IPS DF 6.9 (cell line): ENCODE data around the gene FCGR3A.

ENCODE experiments used
- DNase-seq: peaks from one replicate; pipeline ENCODE4 v3.0.0-alpha.2; 2013; ENCODE audit warnings: low read depth, low spot score
- H3K27ac ChIP-seq: one replicate; pipeline ENCODE4 v1.5.1; 2013; ENCODE audit warnings: low read length, control low read depth
- H3K27me3 ChIP-seq: 2 replicates; pipeline ENCODE4 v1.6.1; 2013; ENCODE audit warnings: mild to moderate bottlenecking, low read length; ENCODE audit not compliant: control insufficient read depth, insufficient read depth
- H3K36me3 ChIP-seq: 2 replicates; pipeline ENCODE4 v1.6.1; 2013; ENCODE audit warnings: low read length; ENCODE audit not compliant: control insufficient read depth, insufficient read depth
- H3K4me1 ChIP-seq: 2 replicates; pipeline ENCODE4 v1.6.1; 2013; ENCODE audit warnings: low read length; ENCODE audit not compliant: control insufficient read depth, insufficient read depth
- H3K4me3 ChIP-seq: 2 replicates; pipeline ENCODE4 v1.5.1; 2013; ENCODE audit warnings: mild to moderate bottlenecking, low read length
- H3K9me3 ChIP-seq: 2 replicates; pipeline ENCODE4 v1.6.1; 2013; ENCODE audit warnings: low read length, inconsistent platforms; ENCODE audit not compliant: control insufficient read depth, insufficient read depth
- WGBS: extraction: QIAGEN DNeasy Blood & Tissue Kit; methylation state at CpG from one replicate; pipeline ENCODE4 v1.1.7; 2013; ENCODE audit warnings: mixed read lengths, missing lambda C conversion rate; ENCODE audit not compliant: insufficient read length, insufficient coverage; 5-methylcytosine and 5-hydroxymethylcytosine counted together

FCGR3A gene

GRCh38 chr1:161511018-161511755 lies 38.4 kb downstream of the FCGR3A start:
- no peak overlapping the region for H3K4me3 ChIP-seq
- DNase-seq: no peak
- no peaks in the 10 kb centered on the region for H3K36me3 ChIP-seq
- no peaks in the 10 kb centered on the region for H3K27me3 ChIP-seq
- H3K9me3 ChIP-seq: no peaks in the 10 kb centered on the region
- H3K27ac ChIP-seq: no peak overlapping the region
- peaks cover 4% of the 10 kb centered on the region; the same call in 1 of the 2 replicates for H3K4me1 ChIP-seq
- WGBS: no CpG with 5 or more reads among the region's 5 CpGs

- H3K9me3 ChIP-seq: no peaks in the 10 kb centered on the region
- no peak overlapping the region for H3K4me3 ChIP-seq
- H3K27me3 ChIP-seq: no peaks in the 10 kb centered on the region
- no peak overlapping the region for H3K27ac ChIP-seq
- H3K36me3 ChIP-seq: no peaks in the 10 kb centered on the region
- WGBS: no CpG with 5 or more reads among the region's 3 CpGs
- no peak for DNase-seq
- H3K4me1 ChIP-seq: peaks cover 4% of the 10 kb centered on the region; the same call in 1 of the 2 replicates
Observed at GRCh38 chr1:161510477-161510876, 39.1 kb downstream of the FCGR3A start.

GRCh38 chr1:161506336-161507223 lies 43.0 kb downstream of the FCGR3A start:
- WGBS: no CpG with 5 or more reads among the region's 15 CpGs
- Histone ChIP-seq H3K4me3 (no peak overlapping the region), H3K9me3 (no peaks in the 10 kb centered on the region), H3K27me3 (no peaks in the 10 kb centered on the region), H3K4me1 (0 out of 2 replicates have a peak, but pooled peaks cover 1% of the 10 kb centered on the region), H3K36me3 (no peaks in the 10 kb centered on the region), H3K27ac (no peak overlapping the region)
- DNase-seq: no peak

GRCh38 chr1:161505686-161506085 lies 43.9 kb downstream of the FCGR3A start:
- Histone ChIP-seq H3K4me3 (no peak overlapping the region), H3K27me3 (no peaks in the 10 kb centered on the region), H3K27ac (no peak overlapping the region), H3K4me1 (0 out of 2 replicates have a peak, but pooled peaks cover 1% of the 10 kb centered on the region), H3K36me3 (no peaks in the 10 kb centered on the region), H3K9me3 (no peaks in the 10 kb centered on the region)
- no CpG with 5 or more reads among the region's 6 CpGs for WGBS
- DNase-seq: no peak

GRCh38 chr1:161503394-161503748 lies 46.2 kb downstream of the FCGR3A start:
- Histone ChIP-seq H3K27ac (no peak overlapping the region), H3K4me3 (no peak overlapping the region), H3K9me3 (no peaks in the 10 kb centered on the region), H3K27me3 (no peaks in the 10 kb centered on the region), H3K4me1 (0 out of 2 replicates have a peak, but pooled peaks cover 1% of the 10 kb centered on the region), H3K36me3 (no peaks in the 10 kb centered on the region)
- DNase-seq: no peak

GRCh38 chr1:161502641-161503393 lies 46.8 kb downstream of the FCGR3A start:
- 0 out of 2 replicates have a peak, but pooled peaks cover 1% of the 10 kb centered on the region for H3K4me1 ChIP-seq
- no peak overlapping the region for H3K27ac ChIP-seq
- no peak overlapping the region for H3K4me3 ChIP-seq
- no peaks in the 10 kb centered on the region for H3K9me3 ChIP-seq
- H3K36me3 ChIP-seq: no peaks in the 10 kb centered on the region
- H3K27me3 ChIP-seq: no peaks in the 10 kb centered on the region
- WGBS: no CpG with 5 or more reads among the region's 1 CpG
- no peak for DNase-seq

GRCh38 chr1:161502181-161502580 lies 47.4 kb downstream of the FCGR3A start:
- H3K9me3 ChIP-seq: no peaks in the 10 kb centered on the region
- no peak overlapping the region for H3K27ac ChIP-seq
- no peaks in the 10 kb centered on the region for H3K27me3 ChIP-seq
- H3K4me1 ChIP-seq: 0 out of 2 replicates have a peak, but pooled peaks cover 1% of the 10 kb centered on the region
- no CpG with 5 or more reads among the region's 4 CpGs for WGBS
- DNase-seq: no peak
- H3K4me3 ChIP-seq: no peak overlapping the region
- no peaks in the 10 kb centered on the region for H3K36me3 ChIP-seq

GRCh38 chr1:161501234-161501633 lies 48.4 kb downstream of the FCGR3A start:
- WGBS: no CpG with 5 or more reads among the region's 1 CpG
- Histone ChIP-seq H3K27me3 (no peaks in the 10 kb centered on the region), H3K36me3 (no peaks in the 10 kb centered on the region)

GRCh38 chr1:161499099-161500039 lies 50.2 kb downstream of the FCGR3A start:
- no peak for DNase-seq
- H3K4me1 ChIP-seq: no peaks in the 10 kb centered on the region
- no peaks in the 10 kb centered on the region for H3K27me3 ChIP-seq

More at GRCh38 chr1:161501234-161501633, 48.4 kb downstream of the FCGR3A start:
- H3K4me3 ChIP-seq: no peak overlapping the region
- no peak overlapping the region for H3K27ac ChIP-seq
- H3K9me3 ChIP-seq: no peaks in the 10 kb centered on the region
- no peaks in the 10 kb centered on the region for H3K4me1 ChIP-seq
- DNase-seq: no peak

More at GRCh38 chr1:161499099-161500039, 50.2 kb downstream of the FCGR3A start:
- no CpG with 5 or more reads among the region's 8 CpGs for WGBS
- Histone ChIP-seq H3K36me3 (no peaks in the 10 kb centered on the region), H3K9me3 (no peaks in the 10 kb centered on the region), H3K27ac (no peak overlapping the region), H3K4me3 (no peak overlapping the region)
